GM12875 (cell line): Measurements from ENCODE around the gene CACNA2D3.

Source experiments
- H3K4me3 ChIP-seq: one replicate; pipeline ENCODE4 v1.5.1; 2011; ENCODE audit warnings: low read depth, low read length, control low read depth
- CTCF ChIP-seq: IDR thresholded peaks from 2 replicates; pipeline ENCODE4 v1.5.1; 2011; ENCODE audit warnings: low read depth, mild to moderate bottlenecking, control low read depth, inconsistent platforms, low read length, moderate library complexity, borderline replicate concordance; ENCODE audit not compliant: insufficient read depth

CACNA2D3 gene

GRCh38 chr3:54304877-54305276 lies 182.5 kb downstream of the CACNA2D3 start:
- TF ChIP-seq CTCF, result no peak
- H3K4me3 ChIP-seq, result no peak overlapping the region

- TF ChIP-seq CTCF, result no peak
- H3K4me3 ChIP-seq, result no peak overlapping the region
Measured at GRCh38 chr3:54305409-54306099, 183.2 kb downstream of the CACNA2D3 start.

GRCh38 chr3:54307566-54308180 lies 185.3 kb downstream of the CACNA2D3 start:
- no peak for TF ChIP-seq CTCF
- no peak overlapping the region for H3K4me3 ChIP-seq

GRCh38 chr3:54309601-54310000 lies 187.2 kb downstream of the CACNA2D3 start:
- H3K4me3 ChIP-seq, result no peak overlapping the region
- TF ChIP-seq CTCF, result no peak

GRCh38 chr3:54311211-54311747 lies 188.9 kb downstream of the CACNA2D3 start:
- TF ChIP-seq CTCF, result no peak
- no peak overlapping the region for H3K4me3 ChIP-seq

GRCh38 chr3:54312156-54312899 lies 190.0 kb downstream of the CACNA2D3 start:
- no peak for TF ChIP-seq CTCF
- no peak overlapping the region for H3K4me3 ChIP-seq
